Measurements from ENCODE around the gene CHI3L2.
A peak's percentile ranks its signal among the peaks of the same experiment; 100 is the strongest.

Gene CHI3L2

DNA sequence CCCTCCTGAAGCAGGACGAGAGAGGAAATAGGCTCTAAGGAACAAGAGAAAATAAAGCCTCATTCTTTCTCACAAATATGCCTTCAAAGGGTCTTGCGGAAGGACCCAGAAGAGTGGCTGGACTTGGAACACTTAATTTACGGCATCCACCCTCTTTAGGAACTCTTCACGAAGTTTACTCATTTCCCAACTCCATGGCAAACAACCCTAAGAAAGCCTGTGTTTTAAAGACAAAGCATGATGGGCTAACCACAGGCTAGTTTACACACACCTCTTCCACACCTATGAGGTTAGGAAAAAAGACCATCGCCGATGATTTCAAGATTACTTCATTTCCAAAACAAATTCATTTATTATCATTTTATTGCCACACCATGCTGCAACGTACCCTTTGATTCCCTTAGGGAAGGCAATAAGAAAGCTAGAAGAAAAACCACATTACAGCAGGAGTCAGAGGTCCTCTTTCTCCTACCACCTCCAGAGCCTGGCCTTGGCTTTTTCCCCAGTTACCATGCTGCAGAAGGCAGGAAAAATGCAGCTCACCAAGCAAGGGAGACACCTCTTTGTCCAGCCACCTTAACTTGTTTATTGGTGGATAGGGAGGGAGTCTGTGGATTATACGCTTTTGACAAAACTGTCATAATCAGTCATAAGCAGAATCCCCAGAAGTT lies 29.6 kb downstream of the CHI3L2 start:
- DNase-seq: no peak

DNA sequence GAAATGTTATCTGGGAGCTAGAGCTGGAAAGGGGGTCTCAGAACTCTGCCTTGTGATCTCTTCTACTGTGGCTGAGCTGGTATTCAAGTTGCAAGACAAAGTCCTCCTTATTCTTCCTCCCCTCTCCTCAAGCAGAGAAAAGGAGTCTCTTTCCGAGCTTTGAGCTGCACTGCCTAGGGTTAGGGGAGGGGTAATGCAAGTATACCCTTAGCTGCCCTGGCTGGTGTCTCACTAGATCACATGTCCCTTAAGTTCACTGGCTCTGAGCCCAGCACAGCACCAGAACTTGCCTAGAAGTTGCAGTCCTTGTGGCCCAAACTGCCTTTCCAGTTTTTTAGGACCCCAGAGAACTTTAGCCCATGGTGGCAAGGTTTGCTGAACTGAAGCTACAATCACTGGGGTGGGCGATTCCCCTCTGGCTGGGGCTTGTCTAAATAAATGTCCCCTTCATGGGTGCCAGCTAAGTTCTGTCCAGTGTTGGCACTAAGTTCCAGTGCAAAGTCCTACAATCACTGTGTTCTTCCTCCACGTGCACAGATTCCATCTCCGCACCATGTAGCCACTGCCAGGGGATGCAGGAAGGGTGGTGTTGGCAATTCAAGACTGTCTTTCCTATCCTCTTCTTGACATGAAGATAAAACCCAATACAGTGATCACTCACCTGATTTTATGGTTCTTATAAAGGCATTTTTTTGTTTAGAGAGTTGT lies 40.4 kb downstream of the CHI3L2 start:
- no peak for DNase-seq

DNA sequence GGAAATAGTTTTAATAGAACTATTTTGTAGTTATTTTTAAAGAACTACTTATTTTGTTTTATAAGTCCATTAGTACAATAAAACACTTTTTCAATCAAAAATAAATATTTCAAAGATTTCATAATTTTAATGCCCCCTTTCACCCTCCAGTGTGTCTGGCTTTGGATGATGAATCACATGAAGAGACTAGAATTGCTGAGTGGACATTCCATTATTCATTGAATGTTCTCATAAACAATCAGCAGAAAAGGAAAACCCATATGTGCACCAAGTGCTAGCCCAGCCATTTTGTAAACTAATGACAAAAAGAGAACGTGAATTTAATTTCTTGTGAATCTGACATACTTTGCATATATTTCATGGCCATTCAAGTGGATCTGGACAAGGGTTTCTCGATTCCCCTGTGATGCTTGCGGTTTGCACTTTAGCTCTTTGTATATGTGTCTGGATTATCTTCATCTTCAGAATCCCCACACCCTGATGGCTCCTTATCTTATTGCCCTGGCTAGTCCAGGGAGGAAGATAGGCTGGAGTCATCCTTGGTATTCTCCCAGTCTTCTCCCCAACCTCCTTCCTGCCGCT lies 42.4 kb downstream of the CHI3L2 start:
- no peak for DNase-seq

DNA sequence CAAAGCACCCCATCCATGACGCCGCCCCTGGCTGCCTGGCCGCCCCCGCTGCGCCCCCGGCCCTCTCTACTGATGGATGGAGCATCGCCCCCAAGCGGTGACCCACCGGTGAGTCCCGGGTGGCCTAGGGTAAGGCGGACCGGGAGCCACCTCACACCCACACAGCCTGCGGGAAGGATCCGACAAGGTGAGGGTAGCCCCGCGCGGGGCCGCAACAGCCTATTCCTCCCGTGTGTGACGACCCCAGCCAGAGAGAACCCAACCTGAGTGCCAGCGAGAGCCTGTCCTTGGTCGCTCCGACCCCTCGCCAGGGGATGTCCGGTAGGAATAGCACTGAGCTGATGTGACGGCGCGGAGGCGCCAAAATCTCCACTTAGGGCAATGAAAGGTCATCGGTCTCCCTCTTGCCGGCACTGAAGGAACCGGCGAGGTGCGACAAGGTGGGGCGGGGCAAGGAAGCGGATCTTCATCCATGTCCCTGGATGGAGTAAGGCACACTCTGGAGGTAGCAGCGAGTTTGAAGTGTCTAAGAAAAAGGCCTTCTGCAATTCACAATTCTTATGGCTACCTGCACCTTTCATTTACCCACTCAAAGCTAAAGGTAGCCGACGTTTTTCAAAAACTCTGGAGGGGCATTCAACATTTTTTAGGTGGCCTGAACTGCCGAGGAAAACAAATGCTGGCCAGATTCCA lies 43.4 kb downstream of the CHI3L2 start:
- no peak for DNase-seq

DNA sequence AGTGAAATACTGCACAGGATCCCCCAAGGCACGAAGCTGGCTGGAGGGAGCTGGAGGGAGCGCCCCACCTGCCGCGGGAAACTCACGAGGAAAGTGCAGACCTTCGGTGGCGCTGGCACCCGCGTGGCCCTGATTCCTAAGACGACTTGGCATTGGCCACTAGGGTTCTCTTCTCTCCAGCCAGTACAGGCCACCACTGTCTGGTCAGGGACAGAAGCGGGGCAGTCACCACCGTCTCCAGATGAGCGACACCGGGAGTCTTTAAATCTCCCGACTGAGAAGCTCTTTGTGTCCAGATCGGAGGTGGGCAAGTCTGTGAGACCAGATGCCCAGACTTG lies 43.9 kb downstream of the CHI3L2 start:
- no peak for DNase-seq

DNA sequence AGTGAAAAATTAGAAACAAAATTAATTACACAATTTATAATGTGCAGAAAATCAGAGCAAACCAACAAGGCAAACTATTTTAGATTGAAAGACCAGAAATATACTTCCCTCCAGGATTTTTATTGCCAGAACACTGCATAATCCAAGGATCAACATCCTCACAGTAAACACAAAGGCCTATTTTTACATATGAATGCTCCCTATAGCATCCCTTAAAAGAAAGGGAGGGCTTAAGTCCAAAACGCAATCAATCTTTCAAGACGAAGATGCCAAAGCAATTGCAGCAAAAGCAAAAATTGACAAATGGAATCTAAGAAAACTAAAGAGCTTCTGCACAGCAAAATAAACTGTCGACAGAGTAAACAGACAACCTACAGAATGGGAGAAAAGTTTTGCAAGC lies 44.6 kb downstream of the CHI3L2 start:
- no peak for DNase-seq

DNA sequence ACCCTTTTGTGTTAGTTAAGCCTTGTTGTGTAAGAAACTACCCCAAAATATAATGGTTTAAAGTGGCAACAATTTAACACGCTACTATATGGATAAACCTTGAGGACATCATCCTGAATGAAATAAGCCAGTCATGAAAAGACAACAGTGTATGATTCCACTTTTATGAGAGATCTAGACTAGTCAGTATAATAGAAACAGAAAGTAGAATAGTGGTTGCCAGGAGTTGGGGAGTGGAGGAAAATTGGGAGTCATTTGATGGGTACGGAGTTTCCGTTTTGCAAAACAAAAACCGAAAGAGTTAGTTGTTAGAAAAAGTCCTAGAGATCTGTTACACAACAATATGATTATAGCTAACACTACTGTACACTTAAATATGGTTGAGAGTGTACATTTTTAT lies 47.1 kb downstream of the CHI3L2 start:
- DNase-seq: peak; percentile 72

DNA sequence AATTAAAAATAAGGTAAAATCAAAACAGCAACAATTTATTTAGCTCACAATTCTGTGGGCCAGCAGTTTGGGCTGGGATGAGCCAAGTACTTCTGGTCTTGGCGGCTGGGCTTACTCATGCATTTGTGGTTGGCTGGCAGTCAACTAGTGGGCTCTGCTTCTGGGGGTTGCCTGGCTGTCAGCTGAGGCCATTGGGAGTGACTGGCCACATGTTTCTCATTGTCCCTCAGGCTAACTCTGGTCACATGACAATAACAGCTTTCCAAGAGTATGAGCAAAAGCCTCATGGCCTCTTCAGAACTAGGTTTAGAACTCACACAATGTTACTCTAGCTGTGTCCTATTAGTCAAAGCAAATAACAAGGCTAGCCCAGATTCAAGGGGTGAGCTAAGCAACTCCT lies 47.6 kb downstream of the CHI3L2 start:
- DNase-seq: peak; percentile 62

DNA sequence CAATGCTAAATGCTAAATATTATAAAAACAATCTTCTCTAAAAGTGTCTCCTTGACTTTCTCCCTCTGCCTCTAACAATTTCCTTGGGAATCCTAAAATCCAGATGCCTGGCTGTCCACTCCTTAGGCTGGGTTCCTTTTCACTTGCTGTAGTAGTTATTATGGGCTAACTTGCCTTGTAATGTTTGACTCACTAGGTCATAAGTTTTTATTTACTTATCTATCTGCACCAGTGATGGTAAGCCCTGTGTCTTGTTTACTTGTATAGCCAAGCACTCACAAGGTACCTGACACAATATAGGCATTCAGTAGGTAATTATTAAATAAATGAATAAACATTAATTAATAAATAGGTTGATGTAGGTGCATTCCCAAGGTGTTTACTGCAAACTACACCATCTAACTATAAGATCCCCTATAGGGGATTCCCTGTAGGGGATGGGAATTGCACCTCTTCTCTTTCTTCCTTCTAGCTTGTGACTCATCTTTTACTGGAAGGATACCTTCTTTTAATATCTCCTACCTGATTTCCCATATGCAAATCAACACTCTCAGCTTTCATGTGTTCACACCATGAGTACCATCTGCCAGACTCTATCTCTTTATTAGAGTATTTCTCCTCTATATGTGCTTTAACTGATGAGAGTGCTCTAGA lies 48.4 kb downstream of the CHI3L2 start:
- DNase-seq: no peak

DNA sequence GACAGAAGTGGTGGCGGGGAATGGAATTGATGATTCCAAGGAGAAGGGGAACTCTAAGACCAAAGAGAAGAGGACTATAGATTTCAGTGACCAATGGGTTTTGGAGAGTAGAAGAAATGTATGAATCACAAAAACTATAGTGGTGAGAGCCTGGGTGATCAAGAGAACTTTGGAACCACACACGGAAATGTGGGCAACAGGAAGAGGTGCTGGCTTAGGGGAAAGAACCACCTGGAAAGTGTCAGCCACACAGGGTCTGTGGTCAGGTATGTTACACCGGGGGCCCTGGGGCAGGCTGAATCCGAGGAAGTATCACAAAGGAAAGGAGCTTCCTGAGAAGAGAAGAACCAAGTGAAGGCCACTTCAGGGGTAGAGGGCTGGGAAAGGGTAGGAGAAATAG lies 51.6 kb downstream of the CHI3L2 start:
- no peak for DNase-seq

DNA sequence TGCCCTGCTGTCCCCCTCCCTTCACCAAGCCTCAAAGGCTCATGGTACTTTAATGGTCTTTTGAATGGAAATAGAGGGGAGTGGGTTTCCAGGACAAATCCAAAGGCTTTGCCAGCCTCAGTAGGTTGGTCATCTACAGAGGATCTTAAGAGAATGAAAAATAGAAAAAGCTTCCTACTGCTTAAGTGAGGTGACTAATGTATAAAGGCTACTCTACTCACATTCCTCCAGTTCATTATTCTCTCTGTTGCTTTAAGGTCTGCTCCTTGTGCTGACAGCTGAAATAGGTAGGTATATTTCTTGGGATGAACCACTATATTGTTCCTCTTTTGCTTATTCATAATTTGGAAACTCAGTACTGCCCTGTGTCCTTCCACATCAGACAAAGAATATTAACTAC lies 52.8 kb downstream of the CHI3L2 start:
- no peak for DNase-seq

DNA sequence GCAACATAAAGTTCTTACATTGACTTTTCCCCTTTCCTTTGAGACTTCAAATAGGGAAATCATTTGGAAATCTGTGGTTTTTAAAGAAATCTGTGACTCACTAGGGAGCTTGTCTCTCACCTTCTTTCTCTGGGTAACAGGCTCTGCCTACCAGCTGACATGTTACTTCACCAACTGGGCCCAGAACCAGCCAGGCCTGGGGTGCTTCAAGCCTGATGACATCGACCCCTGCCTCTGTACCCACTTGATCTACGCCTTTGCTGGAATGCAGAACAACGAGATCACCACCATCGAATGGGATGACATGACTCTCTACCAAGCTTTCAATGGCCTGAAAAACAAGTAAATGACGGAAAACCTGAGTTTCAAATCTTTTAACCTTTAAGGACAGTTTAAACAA lies 53.9 kb downstream of the CHI3L2 start:
- DNase-seq: no peak

DNA sequence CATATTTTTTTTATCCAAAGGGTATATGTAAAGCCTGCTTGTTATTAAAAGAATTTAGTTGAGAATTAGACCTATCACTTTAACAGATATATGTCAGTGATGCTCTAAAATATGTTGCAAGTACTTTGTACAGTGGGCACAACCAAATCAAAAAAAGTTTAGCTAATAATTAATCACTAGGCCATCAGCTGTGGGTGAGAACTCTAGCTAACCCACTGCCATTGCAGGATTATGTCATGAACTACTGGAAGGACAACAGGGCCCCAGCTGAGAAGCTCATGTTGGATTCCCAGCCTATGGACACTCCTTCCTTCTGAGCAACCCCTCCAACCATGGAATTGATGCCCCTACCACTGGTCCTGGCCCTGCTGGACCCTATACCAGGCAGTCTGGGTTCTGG lies 56.3 kb downstream of the CHI3L2 start:
- no peak for DNase-seq

DNA sequence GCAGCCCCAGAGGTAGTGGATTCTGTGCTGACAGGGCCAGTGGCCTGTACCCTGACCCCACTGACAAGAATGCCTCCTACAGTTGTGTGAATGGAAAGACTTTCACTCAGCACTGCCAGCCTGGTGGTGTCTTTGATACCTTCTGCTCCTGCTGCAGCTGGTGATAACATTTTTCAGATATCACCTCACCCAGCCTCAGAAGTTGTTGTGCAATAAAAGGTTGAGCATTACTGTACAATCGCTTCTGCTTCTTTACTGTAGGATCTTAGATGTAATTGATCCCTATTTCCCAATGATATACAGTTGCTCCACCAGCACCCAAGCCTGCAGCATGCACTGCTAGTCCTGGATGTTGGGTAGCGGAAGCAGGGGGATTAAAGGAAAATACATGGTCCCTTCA lies 58.4 kb downstream of the CHI3L2 start:
- no peak for DNase-seq

DNA sequence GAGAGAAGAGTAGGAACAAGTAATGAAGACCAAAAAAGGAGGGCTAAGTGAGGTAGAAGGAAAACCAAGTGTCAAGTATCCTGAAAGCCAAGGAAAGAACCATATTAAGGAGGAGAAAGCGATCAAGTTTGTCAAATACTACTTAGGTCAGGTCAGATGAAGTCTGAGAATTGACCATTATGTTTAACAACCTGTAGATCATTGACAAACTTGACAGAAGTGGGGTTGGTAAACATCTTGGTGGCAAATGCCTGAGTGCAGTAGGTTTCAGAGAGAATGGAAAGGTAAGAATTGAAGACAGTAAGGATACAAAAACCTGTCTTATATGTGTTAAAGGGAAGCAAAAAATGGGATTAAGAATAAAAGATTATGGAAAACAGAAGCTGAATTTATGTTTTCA lies 59.4 kb downstream of the CHI3L2 start:
- no peak for DNase-seq

DNA sequence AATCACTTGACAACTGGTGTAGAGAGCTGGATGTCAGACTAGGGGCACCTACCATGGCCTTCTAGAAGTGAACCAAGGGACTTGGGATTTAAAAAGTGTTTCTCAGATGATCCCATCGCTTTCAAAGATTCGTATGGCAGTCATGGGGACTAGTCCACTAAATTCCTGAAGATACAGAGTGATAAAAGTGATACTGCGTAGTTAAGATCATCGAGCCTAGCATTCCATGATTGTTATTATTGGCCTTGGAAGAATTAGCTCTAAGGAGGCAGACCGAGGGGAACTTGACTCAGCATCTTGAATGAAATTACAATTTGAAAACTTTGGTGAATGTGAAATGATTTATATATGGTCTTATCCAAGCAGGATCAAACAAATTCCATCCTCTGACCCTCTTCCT lies 61.9 kb downstream of the CHI3L2 start:
- DNase-seq: no peak

DNA sequence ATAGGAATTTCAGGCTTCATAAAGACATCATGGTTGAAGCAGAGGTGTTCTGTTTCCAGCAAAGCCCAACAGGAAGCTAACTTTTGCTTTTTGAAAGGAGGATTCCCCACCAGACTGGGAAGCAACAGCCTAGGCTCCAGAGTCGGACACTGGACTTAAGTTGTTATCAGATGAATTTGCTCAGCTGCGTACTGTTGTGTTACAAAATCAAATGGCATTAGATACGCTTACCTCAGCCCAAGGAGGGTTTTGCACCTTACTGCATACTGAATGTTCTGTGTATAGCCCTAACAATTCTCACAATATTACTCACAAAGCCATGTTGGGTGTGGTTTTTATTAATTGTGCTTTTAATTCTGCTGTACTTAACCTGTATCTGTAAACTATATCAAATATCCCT lies 62.6 kb downstream of the CHI3L2 start:
- no peak for DNase-seq

DNA sequence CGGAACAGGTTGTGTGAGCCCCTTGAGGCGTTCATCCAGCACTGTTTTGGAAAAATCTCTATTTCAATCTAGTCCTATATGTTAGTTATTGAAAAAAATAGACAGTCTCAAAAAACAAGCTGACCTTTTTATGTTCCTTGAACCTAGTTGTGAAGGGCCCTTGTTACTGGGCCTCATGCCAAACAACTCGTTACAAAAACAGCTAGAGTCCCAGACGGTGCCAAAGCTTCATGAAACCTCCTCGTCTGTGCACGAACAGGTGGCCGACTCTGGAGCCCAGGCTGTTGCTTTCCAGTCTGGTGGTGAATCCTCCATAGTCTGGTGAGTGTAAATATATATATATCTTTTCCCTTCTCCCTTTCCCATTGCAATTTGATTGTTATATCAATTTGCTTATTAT lies 63.1 kb downstream of the CHI3L2 start, which contains the start of gene CHIA:
CHIA (plus strand) TSS at position 222 of the 400 bp plus-strand sequence. CDS start 19,617 bp downstream, outside the sequence.
- no peak for DNase-seq

All from activated CD4-positive, alpha-beta T cell treated with anti-CD3 and anti-CD28 coated beads, Interleukin-2, amount 50 U/mL, for 16 hours (primary cell).